Stimulated activated CD8-positive, alpha-beta memory T cell treated with anti-CD3 and anti-CD28 coated beads, Interleukin-4, amount 100 ng/mL, for 48 hours (primary cell): Measurements from ENCODE around the gene CPEB1.
"Not testable (repeated sequence)": the region's sequence is repeated elsewhere in the genome, so short reads cannot be mapped to it uniquely, and the experiment has no call there.

Experiments used
- DNase-seq: peaks from one replicate; pipeline ENCODE4 v3.0.0-alpha.2; 2020

Gene CPEB1

DNA sequence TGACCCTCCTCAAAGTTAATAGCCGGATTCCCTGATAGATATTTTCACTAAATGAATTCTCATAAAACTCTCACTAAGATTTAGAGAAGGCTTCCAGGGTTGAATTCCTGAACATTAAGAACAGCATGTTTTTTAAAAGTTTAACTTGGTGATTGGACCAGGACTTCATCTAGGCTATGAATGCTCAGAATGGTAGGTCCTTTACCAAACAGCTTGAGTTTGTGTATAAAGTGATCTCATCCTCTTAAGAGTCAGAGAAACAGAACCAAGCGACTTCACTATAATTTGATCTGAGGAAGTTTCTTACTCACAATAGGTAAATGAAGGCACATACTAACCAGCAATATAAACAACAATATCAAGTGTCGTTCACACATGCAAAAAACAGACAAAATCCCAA, 143.1 kb downstream of the CPEB1 start:
- not testable (repeated sequence) for DNase-seq

GRCh38 chr15:82502700-82503339, 144.3 kb downstream of the CPEB1 start:
- DNase-seq, result not testable (repeated sequence)

GRCh38 chr15:82500772-82501171, 146.4 kb downstream of the CPEB1 start:
- DNase-seq, result not testable (repeated sequence)

GRCh38 chr15:82497978-82498377, 149.2 kb downstream of the CPEB1 start:
- not testable (repeated sequence) for DNase-seq
